Suppressor macrophage treated with lipopolysaccharide for 1 hour (primary cell): ENCODE data around the gene SRD5A1.
A peak's percentile ranks its signal among the peaks of the same experiment; 100 is the strongest.

Experiments used
- DNase-seq, 3 donors: peaks; one replicate each; pipeline ENCODE4 v3.0.0-alpha.2; 2020 to 2022

The SRD5A1 gene

GRCh38 chr5:6714226-6715041 is 81.2 kb downstream of the SRD5A1 start:
- DNase-seq: peak; percentile 35 to 81 (median 59)

- DNase-seq: no peak
These were observed 82.0 kb downstream of the SRD5A1 start for GRCh38 chr5:6715271-6715670.

GRCh38 chr5:6715758-6716628 is 82.8 kb downstream of the SRD5A1 start:
- peak in 2 of 3 donors; percentile 30 to 37 for DNase-seq

GRCh38 chr5:6716629-6717149 is 83.4 kb downstream of the SRD5A1 start:
- no peak for DNase-seq

DNA sequence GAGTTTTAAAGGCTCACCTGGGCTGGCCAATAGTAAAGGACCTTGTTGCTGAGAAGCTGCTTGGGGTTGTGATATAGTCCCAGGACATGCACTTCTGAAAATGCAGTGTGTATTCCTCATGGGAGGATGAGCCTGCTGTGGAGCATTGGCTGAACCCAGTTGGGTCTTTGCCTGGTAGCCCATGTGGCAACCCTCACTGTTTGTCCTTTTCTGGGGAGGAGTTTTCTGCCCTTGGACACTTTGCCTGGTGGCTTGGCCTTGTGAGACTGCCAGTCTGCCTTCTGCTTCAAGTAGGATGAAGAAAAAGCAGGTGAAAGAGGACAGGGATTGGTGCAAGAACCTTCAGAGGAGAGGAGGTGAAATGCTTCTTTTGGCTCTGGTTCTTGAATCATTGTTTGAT is 84.0 kb downstream of the SRD5A1 start:
- DNase-seq: no peak

- DNase-seq: no peak
These were observed 84.4 kb downstream of the SRD5A1 start for GRCh38 chr5:6717687-6718086.

DNA sequence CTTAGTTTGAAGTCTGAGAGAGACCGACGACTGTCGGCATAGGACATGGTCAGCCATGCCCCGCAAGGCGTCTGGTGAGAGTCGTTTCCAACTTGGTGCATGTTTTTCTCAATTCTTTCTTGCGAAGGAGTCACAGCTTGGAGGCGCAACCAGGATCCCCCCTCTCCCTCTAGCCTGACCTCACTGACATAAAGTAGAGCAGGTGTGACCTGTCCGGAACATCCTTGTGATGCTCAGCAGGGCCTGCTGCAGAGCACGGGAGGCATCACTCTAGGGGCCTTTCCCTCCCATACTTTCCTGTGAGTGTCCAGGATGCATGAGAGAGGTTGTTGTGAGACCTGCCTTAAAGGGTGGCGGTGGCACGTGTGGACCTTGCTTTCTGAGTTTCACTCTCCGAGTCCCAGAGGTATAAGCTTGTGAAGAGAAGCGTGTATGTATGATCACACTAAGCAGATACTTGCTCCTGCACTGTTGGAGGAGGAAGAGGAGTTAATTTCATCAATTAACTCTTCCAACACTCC is 85.0 kb downstream of the SRD5A1 start:
- no peak for DNase-seq

DNA sequence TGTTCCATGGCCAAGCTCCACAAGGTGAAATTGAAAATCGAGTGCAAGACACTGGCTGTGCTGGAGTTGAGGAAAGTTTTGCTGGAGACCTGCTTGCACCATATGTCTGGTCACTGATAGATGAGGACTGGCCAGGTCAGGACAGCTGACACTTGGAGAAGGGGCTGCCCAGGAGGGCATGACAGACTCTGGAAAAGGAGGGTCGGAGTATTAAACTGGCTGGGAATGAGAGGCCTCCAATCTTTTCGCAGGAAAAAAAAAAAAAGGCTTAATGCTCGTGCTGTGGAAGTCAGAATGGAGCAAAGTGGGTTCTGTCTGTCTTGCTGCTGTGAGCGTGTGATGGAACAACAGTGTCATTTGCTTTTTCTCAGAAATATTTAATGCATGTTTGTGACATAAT is 85.5 kb downstream of the SRD5A1 start:
- DNase-seq: no peak

DNA sequence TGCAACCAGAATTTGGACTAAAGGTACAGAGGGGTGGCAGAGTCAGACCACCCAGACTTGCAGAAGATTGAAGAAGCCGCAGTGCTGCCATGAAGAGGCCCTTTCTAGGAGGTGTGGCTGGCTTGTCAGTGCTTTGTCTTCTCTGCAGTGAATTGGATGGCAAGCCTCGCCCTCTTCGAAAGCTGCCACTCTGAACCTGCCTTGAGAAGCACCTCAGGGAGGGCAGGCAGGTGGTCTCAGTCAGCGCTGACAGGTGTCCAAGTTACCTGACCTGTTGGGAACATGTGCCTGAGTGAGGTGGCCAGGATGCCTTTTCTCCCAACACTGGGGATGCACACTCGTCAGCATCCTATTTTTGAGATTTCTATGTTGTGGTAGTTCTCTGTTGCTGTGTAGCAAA is 86.2 kb downstream of the SRD5A1 start:
- DNase-seq: no peak

DNA sequence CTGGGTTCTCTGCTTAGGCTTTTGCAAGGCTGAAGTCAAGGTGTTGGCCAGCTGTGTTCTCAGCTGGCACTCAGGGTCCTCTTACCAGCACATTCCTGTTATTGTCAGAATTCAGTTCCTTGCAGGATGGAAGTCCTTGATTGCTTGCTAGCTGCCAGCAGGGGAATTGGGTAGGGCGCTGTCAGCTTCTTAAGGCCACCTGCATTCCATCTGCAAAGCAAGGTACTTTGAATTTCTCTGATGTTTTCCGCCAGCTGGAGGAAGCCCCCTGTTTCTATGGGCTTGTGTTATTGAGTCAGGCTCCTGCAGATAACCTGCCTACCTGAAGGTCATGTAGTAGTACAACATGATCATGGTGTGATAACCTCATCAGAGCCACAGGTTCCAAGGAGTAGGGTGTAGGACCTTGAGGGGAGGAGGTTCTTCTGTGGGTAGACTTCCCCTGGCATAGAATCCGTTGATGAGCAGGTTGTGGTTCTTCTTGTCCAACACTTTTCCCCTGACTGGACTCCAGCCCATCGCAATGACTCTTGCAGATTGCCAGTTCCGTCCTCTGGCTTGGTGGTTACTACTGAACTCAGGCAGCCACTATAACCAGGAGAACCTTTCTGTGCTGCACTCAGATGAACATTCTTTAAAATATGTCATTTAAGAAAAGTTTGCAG is 86.8 kb downstream of the SRD5A1 start:
- no peak for DNase-seq

DNA sequence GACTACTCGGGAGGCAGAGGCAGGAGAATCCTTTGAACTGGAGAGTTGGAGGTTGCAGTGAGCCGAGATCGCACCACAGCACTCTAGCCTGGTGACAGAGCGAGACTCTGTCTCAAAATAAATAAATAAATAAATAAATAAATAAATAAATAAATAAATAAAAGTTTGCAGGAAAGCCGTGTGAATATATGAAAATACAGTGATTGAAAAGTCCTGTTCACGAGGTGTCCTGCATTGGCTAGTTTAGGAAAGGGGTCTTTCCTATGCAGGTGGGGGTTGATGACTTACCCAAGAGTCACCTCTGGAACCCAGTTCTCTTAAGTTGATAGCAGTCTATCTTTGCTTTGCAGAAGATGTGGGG is 87.3 kb downstream of the SRD5A1 start:
- DNase-seq: no peak

GRCh38 chr5:6721442-6721841 is 88.2 kb downstream of the SRD5A1 start:
- no peak for DNase-seq

- peak; percentile 48 to 73 (median 57) for DNase-seq
These were observed 88.8 kb downstream of the SRD5A1 start for GRCh38 chr5:6722015-6722414.

- no peak for DNase-seq
These were observed 90.0 kb downstream of the SRD5A1 start for GRCh38 chr5:6723122-6723815.

DNA sequence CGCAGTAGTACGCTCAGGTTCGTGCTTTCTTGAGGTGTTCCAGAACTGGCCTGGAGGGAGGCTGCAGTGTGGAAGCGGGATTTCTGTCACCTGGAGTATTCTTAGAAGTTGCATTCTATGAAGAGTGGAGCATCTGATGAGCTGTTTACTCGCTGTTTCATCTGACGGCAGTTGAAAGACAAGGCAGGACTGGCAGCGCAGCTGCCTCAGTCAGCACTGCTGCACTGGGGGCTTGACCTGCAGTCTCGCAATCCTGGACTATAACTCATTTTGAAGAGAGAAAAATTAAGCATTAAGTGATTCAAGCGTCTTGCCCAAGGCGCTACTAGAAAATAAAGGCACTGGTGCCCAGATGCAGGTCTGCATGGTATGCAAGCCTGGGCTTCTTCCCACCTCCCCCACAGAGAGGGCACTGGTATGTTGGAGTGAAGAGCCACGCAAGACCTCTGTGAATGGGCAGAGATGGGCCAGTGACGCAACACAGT is 90.6 kb downstream of the SRD5A1 start:
- DNase-seq: no peak
